NOMO-1 treated with DMSO at 0.1 percent for 48 hours (cell line): ENCODE results near the gene BATF3.
"Not testable (repeated sequence)": the region's sequence is repeated elsewhere in the genome, so short reads cannot be mapped to it uniquely, and the experiment has no call there.

Experiments used
- DNase-seq: peaks from one replicate; lab custom pipeline; 2025; ENCODE audit not compliant: unreplicated experiment; lab: John Stamatoyannopoulos, UW

BATF3 gene

DNA sequence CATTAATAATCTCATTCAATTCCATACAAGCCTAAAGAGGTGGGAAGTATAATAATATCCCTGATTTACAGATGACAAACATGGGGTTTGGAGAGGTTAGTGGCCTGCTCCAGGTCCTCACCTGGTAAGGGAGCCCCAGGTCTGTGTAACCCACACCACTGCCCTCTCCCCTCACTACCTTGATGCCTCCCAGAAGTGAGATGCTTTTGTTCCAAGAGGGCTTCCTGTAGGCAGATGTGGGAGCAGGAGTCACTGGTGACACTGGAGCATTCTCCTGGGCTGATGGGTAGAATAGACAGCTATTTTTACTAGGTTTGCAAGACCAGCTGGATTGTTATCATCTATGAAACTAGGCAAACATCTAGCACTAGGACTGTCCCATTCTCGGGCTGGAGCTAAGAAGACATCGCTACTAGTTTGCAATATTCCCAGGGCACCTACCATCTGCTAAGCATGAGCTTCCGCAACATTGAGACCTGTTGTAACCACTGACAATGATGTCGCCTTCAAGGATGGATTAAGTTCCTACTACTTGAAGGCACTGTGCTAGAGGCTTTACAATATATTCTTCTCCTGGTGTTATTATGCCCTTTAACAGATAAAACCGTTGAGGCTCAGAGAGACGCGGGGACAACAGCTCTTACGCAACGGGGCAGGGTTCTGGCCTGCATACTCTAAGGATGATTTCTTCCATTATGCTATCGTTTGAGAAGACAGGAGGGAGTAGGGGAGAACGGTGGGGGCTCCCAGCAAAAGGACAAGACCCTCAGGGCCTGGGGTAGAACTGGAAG lies 35.0 kb downstream of the BATF3 start:
- DNase-seq, result no peak

DNA sequence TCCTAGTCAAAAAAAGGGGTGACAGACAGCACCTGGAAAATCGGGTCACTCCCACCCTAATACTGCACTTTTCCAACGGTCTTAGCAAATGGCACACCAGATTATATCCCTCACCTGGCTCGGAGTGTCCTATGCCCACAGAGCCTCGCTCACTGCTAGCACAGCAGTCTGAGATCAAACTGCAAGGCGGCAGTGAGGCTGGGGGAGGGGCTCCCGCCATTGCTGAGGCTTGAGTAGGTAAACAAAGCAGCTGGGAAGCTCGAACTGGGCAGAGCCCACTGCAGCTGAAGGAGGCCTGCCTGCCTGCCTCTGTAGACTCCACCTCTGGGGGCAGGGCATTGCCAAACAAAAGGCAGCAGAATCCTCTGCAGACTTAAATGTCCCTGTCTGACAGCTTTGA lies 41.4 kb downstream of the BATF3 start:
- not testable (repeated sequence) for DNase-seq

DNA sequence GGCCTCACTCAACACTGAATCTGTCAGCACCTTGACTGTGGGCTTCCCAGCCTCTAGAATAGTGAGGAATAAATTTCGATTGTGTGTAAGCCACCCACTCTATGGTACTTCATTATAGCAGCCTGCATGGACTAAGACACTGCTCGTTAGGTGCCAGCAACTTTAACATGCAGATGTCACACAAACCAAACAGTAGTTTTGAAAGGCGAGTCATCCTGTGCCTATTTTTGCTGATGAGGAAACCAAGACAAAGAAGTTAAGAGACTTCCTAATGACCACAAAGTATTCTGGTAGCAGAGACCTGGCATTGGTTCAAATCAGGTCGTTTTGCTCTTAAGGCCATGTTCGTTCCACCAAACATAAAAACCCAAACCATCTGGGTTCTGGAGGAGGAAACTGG lies 42.9 kb downstream of the BATF3 start:
- DNase-seq, result no peak

DNA sequence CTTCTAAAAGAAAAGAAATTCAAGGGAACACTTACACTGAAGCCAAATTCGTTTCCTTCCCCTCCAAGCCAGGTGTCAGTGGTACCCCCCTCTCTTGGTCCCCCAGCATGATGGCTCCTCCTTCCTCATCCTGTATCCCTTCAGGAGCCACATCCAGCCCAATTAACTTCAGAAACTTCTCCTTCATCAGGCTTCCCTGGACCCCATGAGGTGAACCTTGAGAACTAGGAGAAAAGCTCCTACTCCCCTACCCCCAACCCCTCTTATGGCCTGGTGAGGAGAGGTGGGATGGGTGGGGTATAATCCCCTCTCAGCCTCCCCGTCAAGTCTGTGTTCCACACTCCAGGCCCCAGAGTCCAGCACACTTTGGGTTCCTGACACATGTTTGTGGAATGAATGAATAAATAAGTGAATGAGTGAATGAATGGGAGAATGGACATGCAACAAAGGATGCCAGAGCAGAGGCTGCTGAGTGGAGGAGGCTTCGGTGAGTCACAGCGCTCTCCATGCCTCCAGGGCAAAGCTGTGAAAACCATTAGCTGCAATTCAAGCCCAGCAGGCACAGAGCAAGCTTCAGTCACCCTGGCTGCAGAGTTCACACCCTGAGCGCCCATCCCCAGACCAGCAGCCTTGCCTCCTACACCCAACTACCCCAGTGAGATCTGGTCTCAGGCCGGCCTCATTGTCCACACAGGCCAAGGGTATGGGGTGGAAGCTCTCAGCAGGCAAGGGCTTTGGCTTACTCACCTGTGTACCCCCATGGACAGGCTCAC lies 43.8 kb downstream of the BATF3 start:
- DNase-seq, result no peak

DNA sequence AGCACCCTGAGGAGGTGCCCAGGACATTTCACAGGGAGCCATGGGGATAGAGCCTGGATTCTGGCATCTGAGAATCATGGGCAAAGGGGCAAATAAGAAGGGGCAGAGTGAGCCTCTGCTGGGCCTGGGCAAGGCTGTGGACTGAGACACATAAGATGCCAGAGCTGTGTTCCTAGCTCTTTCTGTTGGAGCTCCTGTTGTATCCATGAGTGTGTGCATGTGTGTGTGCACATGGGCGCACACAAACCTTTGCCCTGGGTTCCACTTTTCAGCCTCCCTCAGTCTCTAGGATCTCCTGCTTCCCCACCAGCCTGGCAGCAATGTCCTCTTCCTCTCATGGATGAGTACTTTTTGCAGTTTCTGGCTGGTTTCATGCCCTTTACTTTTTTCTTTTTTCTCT lies 47.0 kb downstream of the BATF3 start:
- DNase-seq, result no peak

DNA sequence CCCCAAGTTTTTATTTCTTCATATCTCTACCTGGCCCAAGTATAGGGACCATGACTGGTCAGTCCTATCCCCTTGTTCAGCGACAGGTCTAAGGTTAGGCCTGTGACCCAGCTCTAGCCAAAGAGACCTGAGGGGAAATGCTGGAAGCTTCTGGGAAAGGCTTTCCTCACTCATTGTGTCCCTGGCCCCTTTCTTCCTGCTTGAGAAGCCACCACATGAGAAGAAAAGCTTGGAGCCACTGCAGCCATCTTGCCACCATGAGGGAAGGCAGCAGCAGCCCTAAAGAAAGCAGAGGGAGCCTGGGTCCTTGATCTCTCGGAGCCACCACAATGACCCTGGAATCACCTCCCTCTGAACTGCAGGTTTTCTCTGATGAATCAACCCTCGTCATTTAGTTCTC lies 47.7 kb downstream of the BATF3 start:
- no peak for DNase-seq

DNA sequence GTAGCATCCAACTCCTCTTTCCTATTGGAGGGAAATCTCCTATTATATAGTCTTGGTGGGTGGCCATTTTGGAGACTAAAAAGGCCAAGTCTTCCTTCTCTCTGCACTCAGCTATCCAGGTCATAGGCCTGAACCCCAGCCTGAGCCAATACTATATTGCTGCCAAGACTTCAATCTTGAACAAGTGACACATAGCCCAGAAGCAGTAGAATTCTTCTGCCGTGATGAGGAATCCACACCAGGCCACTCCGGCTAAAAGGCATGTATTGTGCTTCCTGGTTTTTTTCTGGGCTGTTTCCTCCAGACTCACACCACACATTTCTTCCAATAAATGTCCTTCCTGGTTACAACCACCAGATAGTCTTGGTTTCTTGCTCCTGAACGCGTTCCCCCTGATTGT lies 48.1 kb downstream of the BATF3 start:
- no peak for DNase-seq

DNA sequence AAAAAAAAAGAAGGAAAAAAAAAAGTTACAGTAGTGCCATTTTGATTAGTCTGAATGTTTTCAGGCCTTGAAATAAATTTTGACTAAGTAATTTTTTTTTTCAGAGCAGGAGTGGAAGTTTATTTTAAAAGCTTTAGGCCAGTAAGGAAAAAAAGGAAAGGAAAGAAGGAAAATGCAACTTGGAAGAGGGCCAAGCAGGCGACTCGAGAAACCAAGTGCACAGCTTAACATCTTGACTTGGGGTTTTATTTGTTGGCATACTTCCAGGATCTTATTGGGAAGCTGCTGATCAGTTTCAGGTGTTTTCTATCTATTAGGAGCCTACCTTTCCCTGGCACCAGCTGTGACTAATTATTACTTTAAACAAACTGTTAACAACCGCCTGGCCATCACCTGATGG lies 49.4 kb downstream of the BATF3 start:
- no peak for DNase-seq

DNA sequence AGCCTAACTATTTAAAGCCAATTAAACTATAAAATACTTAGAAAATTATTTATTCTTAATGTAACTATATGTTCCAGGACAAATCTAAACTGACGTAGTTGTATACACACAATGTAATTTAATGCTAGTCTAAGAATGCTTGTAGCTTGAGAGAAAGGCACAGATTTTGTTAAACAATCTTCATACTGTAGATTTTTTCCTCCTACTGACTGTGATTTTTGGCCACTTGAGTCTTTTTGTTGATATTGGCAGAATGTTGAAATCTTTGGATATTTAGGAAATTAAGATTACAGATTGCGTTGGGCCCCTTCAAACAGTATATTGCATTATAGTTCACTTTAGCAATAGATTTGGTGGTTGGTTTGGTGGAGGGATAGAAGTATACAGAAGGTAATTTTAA lies 50.6 kb downstream of the BATF3 start:
- DNase-seq, result no peak

DNA sequence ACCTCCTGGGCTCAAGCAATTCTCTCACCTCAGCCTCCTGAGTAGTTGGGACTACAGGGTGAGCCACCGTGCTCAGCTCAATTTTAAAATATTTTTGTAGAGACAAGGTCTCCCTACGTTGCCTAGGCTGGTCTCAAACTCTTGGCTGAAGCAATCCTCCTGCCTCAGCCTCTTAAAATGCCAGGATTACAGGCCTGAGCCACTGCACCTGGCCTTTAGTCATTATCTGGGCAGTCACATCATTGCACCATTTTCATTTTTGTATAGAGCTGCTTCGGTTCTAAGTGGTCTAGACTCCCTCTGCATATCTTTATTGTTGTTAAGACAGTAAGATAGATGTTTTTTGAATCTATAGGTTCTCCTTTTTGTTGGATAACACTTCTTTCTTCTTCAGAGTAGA lies 51.2 kb downstream of the BATF3 start:
- DNase-seq, result no peak

DNA sequence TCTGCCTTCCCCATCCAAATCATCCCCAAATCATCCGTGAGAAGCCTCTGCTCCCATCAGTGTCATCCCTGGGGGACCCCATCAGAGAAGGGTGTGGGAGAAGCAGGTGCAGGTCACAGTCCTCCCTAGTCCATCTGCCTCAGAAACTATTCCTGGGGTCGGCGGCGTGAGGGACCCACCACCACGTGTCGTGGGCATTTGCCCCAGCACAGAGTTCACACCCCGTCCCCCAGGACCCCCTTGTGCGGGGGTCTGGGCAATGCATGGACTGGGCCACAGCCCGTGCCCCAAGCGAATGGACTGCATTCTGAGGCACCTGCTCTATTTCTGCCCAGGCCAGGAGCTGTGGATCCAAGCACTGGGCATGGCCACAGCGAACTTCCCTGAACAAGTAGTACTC lies 52.6 kb downstream of the BATF3 start:
- DNase-seq, result no peak

DNA sequence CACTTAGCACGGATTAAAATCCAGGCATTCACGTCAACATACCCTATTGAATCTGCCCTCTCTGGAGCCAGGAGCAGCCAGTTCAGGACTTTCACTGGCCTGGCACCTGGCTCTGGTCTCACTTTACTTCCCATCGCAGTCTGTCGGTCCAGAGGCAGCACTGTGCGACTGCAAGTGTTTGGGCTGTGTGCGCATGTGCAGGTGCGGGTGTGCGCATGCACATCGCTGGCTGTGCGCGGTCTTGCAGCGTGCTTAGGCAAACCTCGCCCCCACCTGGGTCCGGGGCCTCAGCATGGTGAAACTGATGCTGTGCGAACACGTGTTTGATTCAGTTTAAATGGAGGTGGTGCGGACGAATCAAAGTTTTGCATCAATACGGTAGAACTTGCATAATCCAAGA lies 53.1 kb downstream of the BATF3 start:
- DNase-seq, result no peak

DNA sequence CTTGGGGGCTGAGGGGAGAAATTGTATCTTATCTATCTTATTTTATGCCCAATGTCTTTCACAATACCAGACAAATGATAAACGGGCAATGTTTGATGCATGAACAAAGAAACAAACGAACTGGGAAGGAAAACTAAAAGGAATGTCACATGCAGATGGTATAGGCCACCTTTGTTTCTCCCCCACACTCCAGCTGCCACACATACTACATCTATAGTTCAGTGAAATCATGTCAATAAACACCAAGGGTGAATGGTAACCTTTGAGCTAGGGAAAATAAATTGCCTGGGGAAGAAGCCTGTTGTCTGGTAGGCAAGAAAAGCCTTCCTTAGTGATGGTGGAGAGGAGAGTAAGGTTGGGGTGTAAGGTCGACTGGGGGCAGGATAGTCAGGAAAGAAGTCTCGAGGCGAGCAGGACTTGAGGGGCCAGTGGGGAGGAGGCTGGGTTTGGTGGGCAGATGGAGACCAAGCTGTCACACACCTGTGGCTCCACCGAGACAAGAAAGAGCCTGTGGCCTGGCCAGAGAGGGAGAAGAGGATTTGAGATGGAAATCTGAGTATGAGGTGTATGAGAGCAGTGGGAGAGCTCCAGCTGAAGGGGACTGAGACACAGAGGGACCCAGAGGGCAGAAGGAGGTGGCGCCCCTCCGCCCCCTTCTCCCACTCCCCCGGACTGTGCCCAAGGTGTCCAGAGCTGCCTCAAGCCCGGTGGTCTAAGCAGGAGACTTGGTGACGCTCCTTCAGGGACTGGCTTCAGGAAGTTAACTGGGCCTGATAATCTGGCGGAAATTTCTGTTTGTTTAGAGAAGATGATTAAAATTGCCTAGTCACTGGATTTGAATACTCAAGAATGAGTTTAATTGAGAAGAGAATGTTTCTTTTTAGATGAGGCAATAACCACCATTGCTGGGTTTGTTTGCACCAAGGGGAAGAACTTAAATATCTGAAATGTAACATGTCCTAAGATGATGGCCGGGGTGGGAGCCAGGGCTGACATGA lies 53.8 kb downstream of the BATF3 start:
- DNase-seq, result no peak

DNA sequence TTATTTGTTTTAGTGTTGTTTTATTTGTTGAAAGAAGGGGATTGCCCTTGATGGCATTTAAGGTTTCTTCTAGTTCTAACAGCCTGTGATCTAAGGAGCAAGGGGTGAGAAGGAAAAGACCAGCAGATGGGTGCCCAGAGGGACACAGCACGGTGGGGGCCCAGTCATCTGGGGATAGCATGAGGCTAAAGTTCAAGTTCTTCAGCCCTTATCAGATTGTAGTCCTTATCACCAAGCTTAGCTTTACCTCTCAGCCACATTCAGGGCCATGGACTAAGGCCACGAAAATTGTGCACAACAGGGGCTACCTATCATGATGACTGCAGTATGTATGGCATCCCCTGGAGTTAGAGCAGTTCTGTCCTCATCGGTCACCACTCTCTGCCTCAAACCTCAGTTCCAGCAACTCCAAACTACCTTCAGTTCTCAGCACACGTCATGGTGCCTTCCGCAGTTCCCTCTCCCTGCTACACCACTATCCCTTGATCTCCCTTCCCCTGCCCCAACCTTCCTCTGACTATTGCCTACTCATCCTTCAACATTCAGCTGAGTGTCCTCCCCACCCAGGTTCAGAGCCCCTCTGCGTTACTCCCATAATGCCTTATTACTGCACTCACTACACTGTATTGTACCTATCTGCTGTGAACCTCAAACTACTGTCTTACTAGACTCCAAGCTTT lies 54.6 kb downstream of the BATF3 start:
- no peak for DNase-seq

DNA sequence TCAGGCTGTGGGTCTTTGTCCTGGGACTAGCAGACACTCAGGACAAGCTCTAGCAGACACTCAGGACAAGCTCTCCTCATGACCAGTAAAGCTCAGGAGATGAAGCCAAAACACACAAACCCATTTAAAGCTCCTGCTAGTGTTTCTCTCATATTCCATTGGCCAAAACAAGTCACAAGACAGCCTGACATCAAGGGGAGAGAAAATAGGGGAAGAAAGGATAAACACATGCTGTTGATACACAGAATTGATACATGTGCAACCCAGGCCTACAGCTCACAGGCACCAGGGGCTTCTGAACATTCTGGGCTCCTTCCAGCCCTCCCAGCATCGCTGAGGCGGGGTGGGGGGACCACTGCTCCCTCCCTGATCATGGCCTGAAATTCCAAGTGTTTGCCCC lies 55.8 kb downstream of the BATF3 start:
- DNase-seq, result no peak

DNA sequence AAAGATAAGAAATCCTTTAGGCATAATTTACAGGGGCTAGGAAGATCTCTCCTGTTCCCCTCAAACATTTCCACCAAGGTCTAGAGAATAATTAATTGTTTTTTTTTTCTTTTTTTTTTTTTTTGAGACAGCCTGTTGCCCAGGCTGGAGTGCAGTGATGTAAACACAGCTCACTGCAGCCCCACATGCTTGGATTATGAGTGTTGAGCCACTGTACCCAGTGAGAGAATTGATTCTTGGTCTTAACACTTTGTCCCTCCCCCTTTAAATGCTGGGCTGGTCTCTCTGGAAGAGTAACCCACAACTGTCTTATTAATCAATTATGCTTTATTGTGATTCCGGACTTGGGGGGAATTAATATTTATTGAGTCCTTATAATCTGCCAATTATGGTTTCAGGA lies 57.7 kb downstream of the BATF3 start:
- no peak for DNase-seq

DNA sequence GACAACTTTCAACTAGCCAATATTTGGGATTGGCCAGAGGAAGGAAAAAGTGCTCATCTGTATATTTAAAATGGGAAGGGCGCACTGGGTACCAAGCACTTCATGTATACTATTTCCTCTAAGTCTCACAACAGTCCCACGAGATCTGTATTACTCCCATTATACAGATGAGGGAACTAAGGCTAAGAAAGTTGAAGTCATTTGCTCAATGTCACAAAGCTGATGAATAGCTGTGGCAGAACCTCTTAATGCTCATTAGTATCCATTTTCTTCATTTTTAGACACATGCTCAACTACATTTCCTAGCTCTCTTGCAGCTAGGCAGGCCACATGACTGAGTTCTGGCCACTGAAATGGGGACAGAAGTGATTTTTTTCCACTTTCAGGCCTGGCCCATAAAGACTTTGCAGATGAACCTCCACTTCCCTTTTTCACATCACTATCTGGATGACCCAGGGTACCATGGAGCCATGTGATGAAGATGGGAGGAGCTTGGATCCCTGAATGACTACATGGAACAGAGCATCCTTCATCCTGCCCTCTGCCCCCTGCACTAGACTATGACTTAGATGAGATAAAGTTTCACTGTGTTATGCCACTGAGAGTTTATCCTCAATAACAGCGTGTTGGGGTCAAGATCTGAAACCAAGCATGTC lies 59.3 kb downstream of the BATF3 start:
- peak; percentile 4 for DNase-seq

DNA sequence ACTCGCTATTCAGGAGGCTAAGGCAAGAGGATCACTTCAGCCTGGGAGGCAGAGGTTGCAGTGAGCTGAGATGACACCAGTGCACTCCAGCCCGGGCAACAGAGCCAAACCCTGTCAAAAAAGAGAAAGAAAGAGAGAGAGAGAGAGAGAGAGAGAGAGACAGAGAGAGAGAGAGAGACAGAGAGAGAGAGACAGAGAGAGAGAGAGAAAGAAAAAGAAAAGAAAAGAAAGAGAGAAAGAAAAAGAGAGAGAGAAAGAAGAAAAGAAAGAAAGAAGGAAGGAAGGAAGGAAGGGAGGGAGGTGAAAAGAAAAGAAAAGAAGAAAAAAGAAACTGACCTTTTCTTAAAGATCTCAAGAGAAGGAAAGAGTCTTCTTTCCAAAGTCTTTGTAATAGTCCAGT lies 60.1 kb downstream of the BATF3 start:
- not testable (repeated sequence) for DNase-seq

DNA sequence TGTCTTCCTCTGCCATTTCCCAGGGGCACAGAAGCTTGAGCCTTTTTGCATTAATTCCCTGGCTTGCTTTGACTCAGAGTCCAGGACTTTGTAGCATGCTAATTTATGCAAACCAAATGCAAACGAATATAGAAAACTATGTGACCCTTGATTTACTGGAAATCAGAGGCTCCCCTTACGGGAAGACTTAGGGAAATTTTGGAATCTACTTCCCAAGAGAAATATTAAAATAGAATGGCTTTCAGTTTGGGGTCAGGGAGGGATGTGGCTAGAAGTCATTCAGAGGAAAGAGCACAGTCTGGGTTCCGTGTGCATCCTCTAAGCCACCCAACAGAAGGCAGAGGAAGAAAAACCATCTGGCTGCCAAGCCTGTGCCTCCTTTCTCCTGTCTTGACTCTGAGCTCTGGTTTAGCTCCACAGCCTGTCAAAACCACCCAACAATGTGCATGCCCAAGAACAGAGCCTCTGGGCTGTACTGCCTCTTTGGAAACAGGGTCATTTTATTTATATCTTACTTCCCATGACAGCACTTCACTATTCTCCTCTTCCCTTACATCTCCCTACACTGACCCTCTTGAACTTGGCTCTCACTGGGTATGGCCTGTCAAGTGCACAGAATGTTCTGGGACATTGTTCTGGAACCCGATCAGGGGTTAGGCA lies 61.0 kb downstream of the BATF3 start:
- no peak for DNase-seq

DNA sequence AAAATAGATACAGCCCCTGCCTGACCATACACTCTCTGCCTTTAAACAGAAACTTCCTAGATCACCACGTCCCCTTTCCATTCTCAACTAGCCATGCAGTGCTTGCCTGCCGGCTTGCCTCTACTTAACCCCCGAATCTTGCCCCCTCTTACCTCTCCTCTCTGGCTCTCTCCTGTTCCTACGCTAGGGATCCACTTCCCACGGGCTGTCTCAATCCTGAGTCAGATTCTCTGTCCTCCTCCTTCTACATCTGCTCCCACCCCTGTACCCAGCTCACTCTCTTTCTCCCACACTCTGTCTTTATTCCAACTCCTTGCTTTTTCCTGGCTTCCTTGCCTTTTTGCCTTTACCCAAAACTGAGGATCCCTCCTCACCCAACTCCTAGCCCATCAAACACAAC lies 61.7 kb downstream of the BATF3 start:
- DNase-seq, result no peak
